Mucosa of descending colon (tissue), 3 donors: ENCODE measurements around the gene TFIP11. TPM values are rescaled to one million over a fixed set of nuclear protein-coding genes. Genes with fewer than 3 reads are reported as not detected.
A peak's percentile ranks its signal among the peaks of the same experiment; 100 is the strongest.

Source experiments
- ATAC-seq: fragments of 200-7000 bp; cut with Tn5 transposase; one replicate; pipeline ENCODE4 v1.9.1; 2020; ENCODE audit warnings: mild to moderate bottlenecking, moderate library complexity
- DNase-seq, 3 donors: peaks; one replicate each; pipeline ENCODE4 v3.0.0-alpha.2; 2020
- H3K36me3 ChIP-seq: fragments of 200-600 bp; one replicate; pipeline ENCODE4 v1.8.0; 2021; ENCODE audit warnings: low read depth, mild to moderate bottlenecking
- H3K4me1 ChIP-seq: fragments of 200-600 bp; one replicate; pipeline ENCODE4 v1.8.0; 2021; ENCODE audit warnings: low read depth, mild to moderate bottlenecking
- H3K4me3 ChIP-seq: fragments of 200-600 bp; one replicate; pipeline ENCODE4 v1.8.0; 2021; ENCODE audit warnings: mild to moderate bottlenecking
- H3K9me3 ChIP-seq: fragments of 200-600 bp; one replicate; pipeline ENCODE4 v1.8.0; 2021; ENCODE audit warnings: mild to moderate bottlenecking
- intact Hi-C, 2 donors: fragments of 100-400 bp; cut with DNase I in 1 of 2; cut with micrococcal nuclease in 1 of 2; formaldehyde crosslinking; loops; one replicate each; pipeline versions ENCODE4 v1.11.0 to v1.11.1; 2022; cut with DNase I, micrococcal nuclease
- total RNA-seq, 3 donors: library from RNA; stranded (reverse); fragmentation: NEBNext Ultra II Directional in 2 of 3; extraction: Animal tissue kit (Norgen Biotek cat#: 25700) in 2 of 3; gene quantifications; one replicate each; pipeline versions ENCODE4 v1.2.1 to v1.2.4, GENCODE V29; 2021 to 2023
- TF ChIP-seq, protein P1 (sequence below): fragments of 200-600 bp; IDR thresholded peaks from one replicate; pipeline ENCODE4 v1.8.0; 2022; ENCODE audit warnings: antibody characterized with exemption, mild to moderate bottlenecking
- donor health status: DM: no; HTN: no; CAD: no; lungs with moderate emphysema.
- donor health status: DM: no; HTN: no; CAD: no.
- donor health status: DM: no; HTN: yes; CAD: no.

Gene TFIP11
- total RNA-seq, 3 donors from 2014 or later: 26.2 to 39.1 (median 34.6) TPM

DNA sequence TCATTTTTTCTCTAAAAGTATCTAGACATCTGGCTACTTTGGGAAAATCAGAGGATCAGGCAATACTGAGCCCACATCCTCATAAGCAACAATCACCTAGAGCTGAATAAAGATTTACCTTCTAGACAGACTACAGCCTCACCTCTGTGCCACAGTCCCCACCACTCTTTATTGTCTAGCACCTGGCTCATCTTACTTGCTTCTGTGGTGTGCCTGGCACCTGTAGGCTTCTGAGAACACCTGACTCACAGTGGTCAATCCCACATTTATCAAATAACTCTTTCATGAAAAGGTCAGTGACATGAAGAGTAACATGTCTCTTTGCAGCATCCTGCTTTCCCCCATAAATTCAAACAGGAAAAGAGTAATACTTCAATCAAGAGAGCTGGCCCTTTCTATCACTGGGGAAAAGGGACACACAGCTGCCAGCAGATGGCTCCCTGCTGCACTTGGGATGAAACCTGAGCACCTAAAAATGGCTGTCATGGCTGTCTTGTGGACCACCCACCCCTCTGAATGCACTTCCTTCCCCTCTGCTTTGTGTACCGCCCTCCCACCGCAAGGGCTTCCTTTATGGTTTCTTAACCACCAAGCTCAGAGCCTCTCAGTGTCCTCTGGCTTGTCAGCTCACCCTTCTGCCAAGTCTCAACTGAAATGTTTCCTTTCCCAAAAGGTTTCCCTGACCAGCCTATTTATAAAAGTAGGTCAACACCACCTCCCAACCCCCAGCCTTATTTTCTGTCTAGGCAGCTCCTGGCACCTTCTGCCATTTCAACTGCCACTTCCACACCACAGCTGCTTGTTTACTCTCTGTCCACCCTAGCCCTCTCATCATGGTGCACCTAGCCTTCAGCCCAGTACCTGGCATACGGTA, 9.3 kb downstream of the TFIP11 start:
- Histone ChIP-seq H3K9me3 (no peaks in the 10 kb centered on the region), H3K4me3 (no peak overlapping the region), H3K4me1 (no peaks in the 10 kb centered on the region), H3K36me3 (peaks cover 22% of the 10 kb centered on the region)
- intact Hi-C loops: no loop called here
- TF ChIP-seq, protein P1, sequence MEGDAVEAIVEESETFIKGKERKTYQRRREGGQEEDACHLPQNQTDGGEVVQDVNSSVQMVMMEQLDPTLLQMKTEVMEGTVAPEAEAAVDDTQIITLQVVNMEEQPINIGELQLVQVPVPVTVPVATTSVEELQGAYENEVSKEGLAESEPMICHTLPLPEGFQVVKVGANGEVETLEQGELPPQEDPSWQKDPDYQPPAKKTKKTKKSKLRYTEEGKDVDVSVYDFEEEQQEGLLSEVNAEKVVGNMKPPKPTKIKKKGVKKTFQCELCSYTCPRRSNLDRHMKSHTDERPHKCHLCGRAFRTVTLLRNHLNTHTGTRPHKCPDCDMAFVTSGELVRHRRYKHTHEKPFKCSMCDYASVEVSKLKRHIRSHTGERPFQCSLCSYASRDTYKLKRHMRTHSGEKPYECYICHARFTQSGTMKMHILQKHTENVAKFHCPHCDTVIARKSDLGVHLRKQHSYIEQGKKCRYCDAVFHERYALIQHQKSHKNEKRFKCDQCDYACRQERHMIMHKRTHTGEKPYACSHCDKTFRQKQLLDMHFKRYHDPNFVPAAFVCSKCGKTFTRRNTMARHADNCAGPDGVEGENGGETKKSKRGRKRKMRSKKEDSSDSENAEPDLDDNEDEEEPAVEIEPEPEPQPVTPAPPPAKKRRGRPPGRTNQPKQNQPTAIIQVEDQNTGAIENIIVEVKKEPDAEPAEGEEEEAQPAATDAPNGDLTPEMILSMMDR: no peak
- DNase-seq (peak in 2 of 3 donors; percentile 50 to 51), ATAC-seq (peak; percentile 75)

DNA sequence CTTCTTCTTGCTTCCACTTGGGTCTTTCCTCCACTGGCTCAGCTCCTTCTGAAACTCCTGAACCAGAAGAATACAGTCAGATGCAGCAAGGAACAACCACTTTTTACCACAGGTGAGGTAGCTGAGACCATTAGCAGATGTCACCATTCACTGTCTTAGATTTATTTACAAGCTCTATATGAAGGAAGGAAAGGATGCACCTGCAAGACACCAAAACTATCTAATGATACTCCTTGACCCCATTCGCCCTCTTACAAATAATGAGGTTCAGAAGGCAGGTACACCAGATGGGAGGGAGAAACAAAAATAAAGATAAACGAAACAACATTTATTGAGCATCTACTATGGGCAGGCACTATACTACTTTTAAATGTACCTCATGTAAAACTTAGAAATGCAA, 10.3 kb downstream of the TFIP11 start:
- no peaks in the 10 kb centered on the region for H3K4me1 ChIP-seq
- intact Hi-C loops: no loop called here
- peaks cover 20% of the 10 kb centered on the region for H3K36me3 ChIP-seq
- DNase-seq (no peak), ATAC-seq (no peak)
- H3K4me3 ChIP-seq: no peak overlapping the region
- TF ChIP-seq, protein P1: no peak
- H3K9me3 ChIP-seq: no peaks in the 10 kb centered on the region

DNA sequence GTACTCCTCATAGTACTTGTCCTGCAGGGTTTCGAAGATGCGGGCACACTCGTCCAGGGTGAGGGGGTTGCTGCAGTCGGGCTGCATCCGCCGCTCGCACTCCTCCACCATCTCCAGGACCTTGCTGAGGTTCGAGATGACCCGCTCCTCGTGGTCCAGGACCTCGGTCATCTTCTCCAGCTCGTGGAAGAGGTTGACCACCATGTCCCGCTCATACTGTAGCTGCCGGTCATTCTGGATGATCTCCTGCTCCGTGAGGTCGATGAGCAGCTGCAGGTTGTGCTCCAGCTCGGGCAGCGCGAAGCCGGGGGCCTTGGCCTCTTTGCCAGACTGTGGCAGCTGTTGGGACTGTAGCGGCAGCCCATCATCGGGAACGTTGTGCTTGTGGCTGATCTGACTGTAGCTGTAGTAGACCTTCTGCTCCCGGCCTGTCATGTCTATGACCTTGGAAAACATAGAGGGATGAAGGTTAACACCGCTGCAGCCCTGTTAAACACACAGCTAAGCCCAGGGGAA, 13.0 kb downstream of the TFIP11 start:
- TF ChIP-seq, protein P1: no peak
- H3K9me3 ChIP-seq: no peaks in the 10 kb centered on the region
- H3K4me3 ChIP-seq: no peak overlapping the region
- DNase-seq: no peak
- intact Hi-C loops: no loop called here
- peaks cover 27% of the 10 kb centered on the region for H3K36me3 ChIP-seq
- no peak for ATAC-seq
- no peaks in the 10 kb centered on the region for H3K4me1 ChIP-seq

DNA sequence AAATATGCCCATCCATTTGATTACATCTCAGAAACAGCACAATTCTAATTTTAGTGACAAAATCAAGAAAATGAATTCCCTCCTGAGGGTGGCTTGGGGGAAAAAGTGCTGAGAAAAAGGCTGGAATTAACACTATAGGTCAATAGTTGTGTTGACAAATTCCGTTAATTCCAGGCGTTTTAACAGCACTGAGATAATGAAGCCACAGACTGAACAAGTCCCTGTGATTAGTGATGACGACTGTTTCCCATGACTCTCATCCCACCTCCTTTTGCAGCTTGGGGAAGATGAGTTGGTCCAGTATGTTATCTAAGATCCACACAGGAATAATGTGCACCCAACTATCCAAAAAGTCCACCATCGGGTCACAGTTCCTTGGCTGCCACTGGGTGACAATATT, 15.8 kb downstream of the TFIP11 start:
- TF ChIP-seq, protein P1: no peak
- no peak for ATAC-seq
- H3K36me3 ChIP-seq: peaks cover 34% of the 10 kb centered on the region

DNA sequence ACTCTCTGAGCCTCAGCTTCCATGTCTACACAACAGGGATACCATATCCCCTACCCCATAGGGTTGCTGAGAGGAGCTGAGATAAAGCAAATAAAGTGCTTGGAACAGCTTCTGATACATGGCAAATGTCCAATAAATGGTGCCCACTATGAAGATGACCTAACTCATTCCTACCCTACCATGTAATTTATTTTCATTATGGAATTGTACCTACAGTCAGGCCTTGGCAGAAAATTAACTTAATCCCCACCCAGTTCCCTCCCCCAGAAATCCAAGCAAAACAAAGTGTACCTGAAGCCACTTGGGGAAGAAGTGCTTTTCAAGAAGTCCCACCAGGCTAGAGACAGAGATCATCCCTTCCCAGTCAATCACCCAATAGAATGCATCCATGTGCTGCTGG, 17.8 kb downstream of the TFIP11 start:
- H3K36me3 ChIP-seq: peaks cover 24% of the 10 kb centered on the region

More for the DNA sequence above, 15.8 kb downstream of the TFIP11 start:
- H3K4me3 ChIP-seq: no peak overlapping the region
- no peak for DNase-seq
- intact Hi-C loops: no loop called here
- H3K9me3 ChIP-seq: no peaks in the 10 kb centered on the region
- no peaks in the 10 kb centered on the region for H3K4me1 ChIP-seq

More for the DNA sequence above, 17.8 kb downstream of the TFIP11 start:
- no peak for DNase-seq
- Histone ChIP-seq H3K4me1 (no peaks in the 10 kb centered on the region), H3K4me3 (no peak overlapping the region), H3K9me3 (no peaks in the 10 kb centered on the region)
- TF ChIP-seq, protein P1: no peak
- ATAC-seq: no peak
- intact Hi-C loops: no loop called here
